ENCODE results near the gene ZNF853.

Gene ZNF853

DNA sequence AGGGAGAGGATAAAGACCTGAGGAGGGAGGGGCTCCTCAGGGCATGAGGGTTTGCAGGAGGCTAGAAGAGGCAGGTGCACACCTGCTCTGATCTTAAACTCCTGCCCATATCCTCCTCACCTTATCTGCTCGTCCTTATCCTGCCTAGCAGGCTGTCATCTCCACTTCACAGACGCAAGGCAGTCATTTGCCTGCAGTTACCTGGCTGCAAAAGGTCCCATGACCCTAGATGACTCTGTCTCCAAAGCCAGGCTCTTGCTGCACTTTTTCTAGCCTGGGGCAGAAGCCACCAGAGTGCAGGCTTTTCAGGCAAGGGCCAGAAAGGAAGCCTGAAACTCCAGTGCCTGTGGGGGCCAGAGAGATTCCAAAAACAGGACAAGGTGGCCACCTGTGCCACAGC, 1.7 kb upstream of the ZNF853 start:
- no peak overlapping the region for H3K9ac ChIP-seq (ENCODE audit: low read length)

DNA sequence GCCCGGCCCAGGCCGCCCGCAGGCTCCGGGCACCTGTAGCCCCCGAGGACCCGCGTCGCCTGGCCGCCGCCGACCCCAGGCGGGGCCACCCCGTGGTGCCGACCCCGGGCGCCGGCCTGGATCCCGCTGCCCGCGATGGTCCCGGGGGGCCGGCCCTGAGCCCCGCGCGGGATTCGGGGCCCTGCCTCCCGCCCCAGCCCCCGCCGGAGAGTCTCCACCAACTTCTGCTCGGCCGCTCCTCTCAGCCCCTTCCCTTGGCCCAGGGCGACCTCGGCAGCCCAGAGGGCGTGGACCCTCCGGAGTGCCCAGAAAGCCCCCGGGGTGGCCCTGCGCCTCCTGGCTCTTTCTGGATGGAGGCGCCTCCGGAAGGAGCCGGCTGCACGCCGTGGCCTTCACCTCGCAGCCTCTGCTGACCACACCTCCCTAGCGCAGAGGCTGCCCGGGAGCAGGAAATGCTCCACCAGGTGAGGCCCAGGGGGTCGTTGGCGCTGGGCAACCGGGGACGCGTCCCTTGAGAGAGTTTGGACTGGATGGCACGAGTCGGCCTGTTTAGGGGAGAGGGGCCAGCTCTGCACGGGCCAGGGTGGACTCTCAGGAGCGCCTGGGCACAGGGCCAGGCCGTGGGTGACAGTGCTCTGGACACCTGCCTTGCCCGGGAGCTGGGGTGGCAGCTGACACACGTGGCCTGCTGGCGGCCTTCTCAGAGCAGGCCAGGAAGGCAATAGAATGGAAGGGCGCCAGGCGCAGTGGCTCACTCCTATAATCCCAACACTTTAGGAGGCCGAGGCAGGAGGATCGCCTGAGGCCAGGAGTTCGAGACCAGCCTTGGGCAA, 529 bp downstream of the ZNF853 start:
- peak overlapping the region; percentile 74 for H3K4me3 ChIP-seq (ENCODE audit: low read length)
- H3K27me3 ChIP-seq (ENCODE audit: control insufficient read depth, insufficient read depth, low read length): no peaks in the 10 kb centered on the region
- peak overlapping the region; percentile 40 for H3K9ac ChIP-seq (ENCODE audit: low read length)
- H3K27ac ChIP-seq (ENCODE audit: low read depth, low read length): no peak overlapping the region
- H3K36me3 ChIP-seq (ENCODE audit: control insufficient read depth, insufficient read depth, low read length): no peaks in the 10 kb centered on the region
- peaks cover 3% of the 10 kb centered on the region for H3K4me1 ChIP-seq (ENCODE audit: control insufficient read depth, insufficient read depth, low read length)

More for the DNA sequence above, 1.7 kb upstream of the ZNF853 start:
- Histone ChIP-seq H3K4me3 (ENCODE audit: low read length) (no peak overlapping the region), H3K4me1 (ENCODE audit: control insufficient read depth, insufficient read depth, low read length) (peaks cover 3% of the 10 kb centered on the region), H3K36me3 (ENCODE audit: control insufficient read depth, insufficient read depth, low read length) (no peaks in the 10 kb centered on the region), H3K27ac (ENCODE audit: low read depth, low read length) (no peak overlapping the region), H3K27me3 (ENCODE audit: control insufficient read depth, insufficient read depth, low read length) (no peaks in the 10 kb centered on the region)

DNA sequence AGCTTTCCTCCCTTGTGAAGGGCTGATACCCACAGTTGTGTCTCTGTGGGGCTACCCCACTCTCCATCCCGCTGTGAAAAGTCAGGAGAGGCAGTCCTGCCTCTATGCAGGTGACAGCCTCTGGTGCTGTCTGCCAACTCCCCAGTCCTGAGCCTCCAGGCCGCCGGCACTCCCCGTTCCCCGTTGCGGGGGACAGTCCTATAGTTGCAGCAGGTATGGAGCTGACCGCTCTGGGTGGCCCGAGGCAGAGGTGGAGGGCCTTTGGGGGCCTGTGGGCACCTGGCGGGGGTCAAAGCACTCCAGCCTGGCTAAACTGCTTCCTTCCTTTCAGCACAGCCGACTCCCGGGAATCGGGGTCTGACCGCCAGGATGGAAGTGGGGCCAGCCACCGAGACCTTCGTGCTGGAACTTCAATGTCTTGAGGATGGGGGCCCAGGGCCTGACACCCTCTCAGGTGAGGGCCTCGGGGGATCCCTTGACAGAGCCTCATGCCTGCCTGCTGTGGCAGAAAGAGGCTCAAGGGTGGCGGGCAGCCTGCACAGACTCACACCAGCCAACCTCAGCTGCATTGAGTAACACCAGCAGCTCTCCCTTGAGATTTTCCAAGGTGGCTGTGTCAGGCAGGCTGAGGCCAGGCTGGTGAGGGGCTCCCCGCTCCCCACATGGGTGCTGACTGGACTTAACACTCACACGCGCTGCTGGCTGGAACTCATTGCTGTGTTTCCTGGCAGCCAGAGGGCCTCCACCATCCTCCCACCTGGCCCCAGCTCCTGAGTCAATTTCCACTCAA, 1.6 kb downstream of the ZNF853 start:
- H3K27me3 ChIP-seq (ENCODE audit: control insufficient read depth, insufficient read depth, low read length): no peaks in the 10 kb centered on the region
- H3K36me3 ChIP-seq (ENCODE audit: control insufficient read depth, insufficient read depth, low read length): peaks cover 8% of the 10 kb centered on the region
- H3K4me3 ChIP-seq (ENCODE audit: low read length): no peak overlapping the region
- H3K9ac ChIP-seq (ENCODE audit: low read length): no peak overlapping the region
- peaks cover 3% of the 10 kb centered on the region for H3K4me1 ChIP-seq (ENCODE audit: control insufficient read depth, insufficient read depth, low read length)
- no peak overlapping the region for H3K27ac ChIP-seq (ENCODE audit: low read depth, low read length)

DNA sequence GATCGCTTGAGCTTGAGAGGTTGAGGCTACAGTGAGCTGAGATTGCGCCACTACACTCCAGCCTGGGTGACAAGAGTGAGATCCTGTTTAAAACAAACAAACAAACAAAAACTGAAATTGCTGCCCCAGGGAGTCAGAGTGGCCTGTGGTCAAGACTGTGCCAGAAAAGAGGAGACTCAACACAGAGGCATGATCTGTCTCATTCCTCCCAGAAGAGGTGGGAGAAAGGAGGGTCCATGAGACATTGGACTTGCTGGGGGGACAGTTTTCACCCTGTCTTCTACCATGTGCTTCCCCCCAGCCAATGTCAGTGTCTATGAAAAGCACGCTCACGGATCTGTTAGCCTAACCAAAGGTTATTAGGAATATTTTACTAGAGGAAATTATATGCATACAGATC, 3.2 kb downstream of the ZNF853 start:
- H3K4me1 ChIP-seq (ENCODE audit: control insufficient read depth, insufficient read depth, low read length): peaks cover 3% of the 10 kb centered on the region
- H3K36me3 ChIP-seq (ENCODE audit: control insufficient read depth, insufficient read depth, low read length): peaks cover 8% of the 10 kb centered on the region
- no peak overlapping the region for H3K27ac ChIP-seq (ENCODE audit: low read depth, low read length)
- H3K9ac ChIP-seq (ENCODE audit: low read length): no peak overlapping the region
- no peak overlapping the region for H3K4me3 ChIP-seq (ENCODE audit: low read length)
- no peaks in the 10 kb centered on the region for H3K27me3 ChIP-seq (ENCODE audit: control insufficient read depth, insufficient read depth, low read length)

DNA sequence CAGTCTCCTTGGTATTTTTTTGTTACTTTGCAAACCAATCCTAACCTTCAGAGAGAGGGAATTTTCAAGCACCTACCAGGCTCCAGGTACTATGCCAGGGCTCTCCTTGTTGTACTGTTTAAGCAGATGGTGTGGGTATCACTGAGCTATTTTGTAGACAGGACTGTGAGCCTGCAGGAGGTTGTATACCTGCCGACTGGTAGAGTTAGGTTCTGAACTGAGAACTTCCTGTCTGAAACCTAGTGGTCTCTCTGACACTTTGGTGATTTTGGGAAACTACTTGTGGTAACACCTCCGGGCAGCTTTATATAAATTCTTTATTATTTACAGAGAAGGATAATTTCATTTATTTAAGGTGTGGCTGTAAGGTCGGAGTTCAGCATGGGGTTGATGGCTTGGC, 4.6 kb downstream of the ZNF853 start:
- Histone ChIP-seq H3K9ac (ENCODE audit: low read length) (no peak overlapping the region), H3K27me3 (ENCODE audit: control insufficient read depth, insufficient read depth, low read length) (no peaks in the 10 kb centered on the region), H3K36me3 (ENCODE audit: control insufficient read depth, insufficient read depth, low read length) (peaks cover 8% of the 10 kb centered on the region), H3K4me1 (ENCODE audit: control insufficient read depth, insufficient read depth, low read length) (peaks cover 3% of the 10 kb centered on the region), H3K27ac (ENCODE audit: low read depth, low read length) (no peak overlapping the region), H3K4me3 (ENCODE audit: low read length) (no peak overlapping the region)

DNA sequence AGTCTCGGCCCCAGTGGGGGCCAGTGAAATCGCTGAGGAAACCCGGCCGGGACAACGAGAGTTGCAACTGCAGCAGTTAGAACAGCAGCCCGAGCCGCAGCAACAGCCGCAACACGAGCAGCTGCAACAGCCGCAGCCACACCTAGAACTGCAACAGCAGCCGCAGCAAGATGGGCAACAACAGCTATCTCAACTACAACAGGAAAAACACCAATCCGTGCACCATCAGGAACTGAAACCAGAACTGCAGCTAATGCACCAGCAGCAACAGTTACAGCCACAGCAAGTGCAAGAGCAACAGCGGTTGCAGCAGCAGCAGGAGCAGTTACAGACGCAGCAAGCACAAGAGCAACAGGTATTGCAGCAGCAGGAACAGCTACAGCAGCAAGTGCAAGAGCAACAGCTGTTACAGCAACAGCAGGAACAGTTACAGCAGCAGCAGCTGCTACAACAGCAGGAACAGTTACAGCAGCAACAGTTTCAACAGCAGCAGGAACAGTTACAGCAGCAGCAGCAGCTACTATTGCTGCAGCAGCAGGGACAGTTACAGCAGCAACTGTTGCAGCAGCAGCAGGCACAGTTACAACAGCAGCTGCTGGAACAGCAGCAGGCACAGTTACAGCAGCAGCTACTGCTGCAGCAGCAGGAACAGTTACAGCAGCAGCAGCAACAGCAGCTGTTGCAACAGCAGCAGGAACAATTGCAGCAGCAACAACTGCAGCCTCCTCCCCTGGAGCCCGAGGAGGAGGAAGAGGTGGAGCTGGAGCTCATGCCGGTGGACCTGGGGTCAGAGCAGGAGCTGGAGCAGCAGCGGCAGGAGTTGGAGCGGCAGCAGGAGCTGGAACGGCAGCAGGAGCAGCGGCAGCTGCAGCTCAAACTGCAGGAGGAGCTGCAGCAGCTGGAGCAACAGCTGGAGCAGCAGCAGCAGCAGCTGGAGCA, 6.1 kb downstream of the ZNF853 start:
- H3K4me3 ChIP-seq (ENCODE audit: low read length): no peak overlapping the region

DNA sequence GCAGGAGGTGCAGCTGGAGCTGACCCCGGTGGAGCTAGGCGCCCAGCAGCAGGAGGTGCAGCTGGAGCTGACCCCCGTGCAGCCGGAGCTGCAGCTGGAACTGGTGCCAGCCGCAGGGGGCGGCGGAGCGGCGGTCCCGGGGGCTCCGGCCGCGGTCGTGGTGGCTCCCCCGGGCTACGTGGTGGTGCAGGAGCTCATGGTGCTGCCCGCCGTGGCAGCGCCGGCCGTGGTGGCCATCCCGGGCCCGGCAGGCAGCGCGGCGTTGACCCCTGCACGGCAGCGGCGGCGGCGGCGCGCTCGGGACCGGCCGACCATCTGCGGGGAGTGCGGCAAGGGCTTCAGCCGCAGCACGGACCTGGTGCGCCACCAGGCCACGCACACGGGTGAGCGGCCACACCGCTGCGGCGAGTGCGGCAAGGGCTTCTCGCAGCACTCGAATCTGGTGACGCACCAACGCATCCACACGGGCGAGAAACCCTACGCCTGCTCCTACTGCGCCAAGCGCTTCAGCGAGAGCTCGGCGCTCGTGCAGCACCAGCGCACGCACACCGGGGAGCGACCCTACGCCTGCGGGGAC, 6.8 kb downstream of the ZNF853 start:
- H3K27me3 ChIP-seq (ENCODE audit: control insufficient read depth, insufficient read depth, low read length): no peaks in the 10 kb centered on the region
- no peaks in the 10 kb centered on the region for H3K4me1 ChIP-seq (ENCODE audit: control insufficient read depth, insufficient read depth, low read length)
- H3K4me3 ChIP-seq (ENCODE audit: low read length): no peak overlapping the region
- no peak overlapping the region for H3K27ac ChIP-seq (ENCODE audit: low read depth, low read length)
- no peak overlapping the region for H3K9ac ChIP-seq (ENCODE audit: low read length)
- peaks cover 8% of the 10 kb centered on the region for H3K36me3 ChIP-seq (ENCODE audit: control insufficient read depth, insufficient read depth, low read length)

More for the DNA sequence above, 6.1 kb downstream of the ZNF853 start:
- no peak overlapping the region for H3K27ac ChIP-seq (ENCODE audit: low read depth, low read length)
- H3K9ac ChIP-seq (ENCODE audit: low read length): no peak overlapping the region
- peaks cover 8% of the 10 kb centered on the region for H3K36me3 ChIP-seq (ENCODE audit: control insufficient read depth, insufficient read depth, low read length)
- no peaks in the 10 kb centered on the region for H3K27me3 ChIP-seq (ENCODE audit: control insufficient read depth, insufficient read depth, low read length)
- no peaks in the 10 kb centered on the region for H3K4me1 ChIP-seq (ENCODE audit: control insufficient read depth, insufficient read depth, low read length)

DNA sequence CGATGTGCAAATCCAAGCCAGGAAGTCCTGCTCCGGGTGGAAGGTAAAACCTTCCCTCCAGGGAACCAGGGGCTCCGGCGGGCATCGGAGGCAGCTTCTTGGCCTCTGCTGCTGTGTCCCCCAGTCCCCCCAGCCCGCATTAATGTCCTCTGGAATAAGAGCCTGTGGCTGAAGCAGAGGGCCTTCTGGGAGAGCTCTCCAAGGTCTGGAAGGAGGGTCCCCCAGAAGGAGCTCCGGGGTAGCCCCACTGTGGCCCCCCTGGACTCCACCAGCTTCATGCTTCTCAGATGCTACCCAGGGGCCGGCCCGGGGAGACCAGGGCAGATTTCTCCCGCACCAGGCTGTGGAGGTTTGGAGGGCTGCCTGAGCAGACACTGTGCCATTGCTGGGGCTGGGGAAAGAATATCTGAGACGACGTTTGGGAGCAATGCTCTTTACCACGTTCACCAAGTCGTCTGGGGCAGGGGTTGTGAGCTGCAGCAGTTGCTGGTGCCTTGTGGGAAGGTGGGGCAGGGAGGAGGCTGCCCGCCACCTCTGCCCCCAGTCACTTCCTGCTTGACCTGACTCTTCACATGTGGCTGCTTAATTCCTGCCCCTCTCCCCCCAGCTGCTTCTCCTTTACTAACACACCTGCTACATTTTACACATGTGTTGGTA, 8.3 kb downstream of the ZNF853 start:
- Histone ChIP-seq H3K27ac (ENCODE audit: low read depth, low read length) (no peak overlapping the region), H3K9ac (ENCODE audit: low read length) (no peak overlapping the region), H3K4me3 (ENCODE audit: low read length) (no peak overlapping the region), H3K27me3 (ENCODE audit: control insufficient read depth, insufficient read depth, low read length) (no peaks in the 10 kb centered on the region), H3K36me3 (ENCODE audit: control insufficient read depth, insufficient read depth, low read length) (peaks cover 8% of the 10 kb centered on the region), H3K4me1 (ENCODE audit: control insufficient read depth, insufficient read depth, low read length) (no peaks in the 10 kb centered on the region)

DNA sequence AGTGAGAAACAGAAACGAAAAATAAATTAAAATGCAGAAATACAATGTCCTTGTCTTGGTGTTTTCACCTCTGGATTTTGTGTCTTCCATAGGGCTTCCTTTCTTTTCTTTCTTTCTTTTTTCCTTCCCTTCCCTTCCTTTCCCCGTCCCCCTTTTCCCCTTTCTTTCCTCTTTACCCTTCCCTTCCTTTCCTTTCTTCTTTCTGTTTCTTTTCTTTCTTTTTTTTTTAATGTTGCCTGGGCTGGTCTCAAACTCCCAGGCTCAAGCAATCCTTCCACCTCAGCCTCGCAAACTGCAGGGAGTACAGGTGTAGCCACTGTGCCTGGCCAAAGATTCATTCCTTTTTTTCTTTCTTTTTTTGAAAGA, 8.8 kb downstream of the ZNF853 start:
- H3K27me3 ChIP-seq (ENCODE audit: control insufficient read depth, insufficient read depth, low read length): no peaks in the 10 kb centered on the region
- H3K4me1 ChIP-seq (ENCODE audit: control insufficient read depth, insufficient read depth, low read length): no peaks in the 10 kb centered on the region
- H3K36me3 ChIP-seq (ENCODE audit: control insufficient read depth, insufficient read depth, low read length): peaks cover 8% of the 10 kb centered on the region
- no peak overlapping the region for H3K4me3 ChIP-seq (ENCODE audit: low read length)
- no peak overlapping the region for H3K9ac ChIP-seq (ENCODE audit: low read length)
- no peak overlapping the region for H3K27ac ChIP-seq (ENCODE audit: low read depth, low read length)

DNA sequence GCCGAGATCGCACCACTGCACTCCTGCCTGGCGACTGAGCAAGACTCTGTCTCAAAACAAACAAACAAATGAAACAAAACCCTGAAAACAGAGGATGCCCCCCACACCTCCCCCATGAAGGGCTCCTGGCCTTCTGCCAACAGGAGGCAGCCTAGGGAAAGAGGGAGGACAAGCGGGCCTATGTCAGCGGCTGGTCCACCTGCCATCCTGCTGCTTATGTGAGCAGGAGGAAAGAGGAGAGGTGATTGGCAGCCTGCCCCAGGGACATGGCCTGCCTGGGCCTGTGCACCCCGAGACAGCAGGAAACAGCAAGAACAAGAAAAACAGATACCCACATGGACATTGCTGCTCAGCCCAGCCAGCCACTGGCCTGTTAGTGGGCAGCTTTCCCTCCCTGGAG, 12.6 kb downstream of the ZNF853 start:
- Histone ChIP-seq H3K9ac (ENCODE audit: low read length) (no peak overlapping the region), H3K36me3 (ENCODE audit: control insufficient read depth, insufficient read depth, low read length) (no peaks in the 10 kb centered on the region), H3K4me1 (ENCODE audit: control insufficient read depth, insufficient read depth, low read length) (no peaks in the 10 kb centered on the region), H3K4me3 (ENCODE audit: low read length) (no peak overlapping the region), H3K27ac (ENCODE audit: low read depth, low read length) (no peak overlapping the region), H3K27me3 (ENCODE audit: control insufficient read depth, insufficient read depth, low read length) (no peaks in the 10 kb centered on the region)

DNA sequence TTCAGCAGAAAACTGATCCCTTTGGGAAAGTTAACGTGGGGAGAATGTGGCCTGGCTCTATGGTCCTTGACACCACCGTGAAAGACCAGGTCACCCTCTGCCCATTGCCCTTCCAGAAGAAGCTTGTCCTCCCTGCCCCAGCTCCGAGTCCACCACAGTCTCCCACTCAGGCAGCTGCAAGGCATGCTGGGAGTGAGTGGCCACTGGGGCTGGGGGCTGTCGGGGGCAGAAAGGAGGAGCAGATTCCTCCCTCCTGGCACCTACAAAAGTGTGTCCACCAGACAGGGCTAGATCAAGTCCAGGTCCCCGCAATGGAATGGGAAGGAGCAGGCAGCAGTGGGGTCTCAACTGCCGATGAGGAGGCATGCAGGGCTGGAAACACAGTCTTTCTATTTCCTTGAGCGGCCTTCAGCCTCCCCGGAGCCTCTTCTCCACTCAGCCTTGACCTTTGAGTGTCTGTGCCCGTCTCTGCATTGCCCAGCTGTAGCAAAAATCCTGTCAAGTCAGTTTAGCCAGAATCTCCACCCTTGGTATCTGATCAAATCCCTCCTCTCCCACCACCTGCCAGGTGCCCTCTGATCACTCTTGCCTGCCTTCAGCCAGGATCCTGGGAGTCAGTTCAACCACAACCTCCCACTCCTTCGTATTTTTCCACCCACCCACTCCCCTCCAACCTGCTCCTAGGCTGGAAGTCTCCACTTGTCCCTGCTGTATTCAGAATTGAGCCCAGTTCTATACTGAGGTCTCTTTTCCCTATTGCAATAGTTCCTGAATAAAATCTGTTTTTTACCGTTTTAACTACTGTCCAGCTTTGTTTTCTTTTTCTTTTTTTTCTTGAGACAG, 14.8 kb downstream of the ZNF853 start:
- no peak overlapping the region for H3K4me3 ChIP-seq (ENCODE audit: low read length)
- no peaks in the 10 kb centered on the region for H3K27me3 ChIP-seq (ENCODE audit: control insufficient read depth, insufficient read depth, low read length)
- H3K36me3 ChIP-seq (ENCODE audit: control insufficient read depth, insufficient read depth, low read length): no peaks in the 10 kb centered on the region
- H3K4me1 ChIP-seq (ENCODE audit: control insufficient read depth, insufficient read depth, low read length): no peaks in the 10 kb centered on the region
- no peak overlapping the region for H3K27ac ChIP-seq (ENCODE audit: low read depth, low read length)
- no peak overlapping the region for H3K9ac ChIP-seq (ENCODE audit: low read length)

Measured in rectal smooth muscle tissue (tissue), 1 donor.